HG03097 (cell line): Measurements from ENCODE around the gene FRMPD2.
"Not testable (repeated sequence)": the region's sequence is repeated elsewhere in the genome, so short reads cannot be mapped to it uniquely, and the experiment has no call there.

ENCODE experiments used
- ATAC-seq: cut with Tn5 transposase; IDR thresholded peaks from one replicate; pipeline ENCODE4 v1.9.1; 2021; ENCODE audit not compliant: unreplicated experiment, low FRiP score

FRMPD2 gene

DNA sequence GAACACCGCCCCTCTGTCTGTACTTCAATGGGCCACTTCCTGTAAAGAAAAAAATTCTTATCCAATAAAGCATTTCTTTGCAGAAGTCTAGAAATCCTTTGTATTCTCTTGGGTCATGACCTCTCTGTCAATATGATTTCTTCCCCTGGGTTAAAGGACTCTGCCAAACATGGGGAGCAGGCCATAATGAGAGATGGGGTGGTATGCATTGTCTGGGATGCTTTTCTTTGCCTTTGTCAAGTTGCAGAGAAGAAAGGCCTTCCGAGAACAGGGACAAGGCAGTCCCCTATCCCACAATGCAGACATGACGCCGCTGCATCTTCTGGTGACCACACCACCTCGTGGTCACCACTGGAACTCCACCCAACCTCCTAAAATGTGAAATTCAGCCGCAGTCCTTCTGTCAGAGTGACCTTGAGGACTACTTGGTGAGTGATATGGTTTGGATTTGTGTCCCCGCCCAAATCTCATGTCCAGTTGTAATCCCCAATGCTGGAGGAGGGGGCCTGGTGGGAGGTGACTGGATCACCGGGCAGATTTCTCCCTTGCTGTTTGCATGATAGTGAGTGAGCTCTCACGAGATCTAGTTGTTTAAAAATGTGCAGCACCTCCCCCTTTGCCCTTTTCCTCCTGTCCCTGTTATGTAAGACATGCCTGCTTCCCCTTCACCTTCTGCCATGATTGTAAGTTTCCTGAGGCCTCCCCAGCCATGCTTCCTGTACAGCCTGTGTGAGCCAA lies 15.2 kb upstream of the FRMPD2 start:
- ATAC-seq, result no peak

DNA sequence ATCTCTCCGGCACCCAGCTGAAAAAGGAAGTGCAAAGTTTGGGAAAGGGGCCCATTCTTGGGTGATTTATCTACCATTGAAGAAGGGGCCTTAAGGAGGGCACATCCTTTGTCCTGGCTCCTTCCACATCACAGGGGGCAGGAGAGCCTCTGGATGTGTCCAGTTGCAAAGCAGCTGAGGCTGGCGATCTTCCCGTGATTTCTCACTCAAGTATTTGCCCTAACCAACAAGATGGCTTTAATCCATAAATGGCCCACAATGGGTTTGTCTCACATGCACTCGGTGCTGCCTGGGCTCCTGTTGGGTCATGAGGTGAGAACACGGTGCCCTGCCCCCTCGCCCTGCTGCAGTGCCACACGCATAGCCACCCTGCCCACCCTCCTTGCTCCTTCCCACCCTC lies 14.2 kb upstream of the FRMPD2 start:
- no peak for ATAC-seq

DNA sequence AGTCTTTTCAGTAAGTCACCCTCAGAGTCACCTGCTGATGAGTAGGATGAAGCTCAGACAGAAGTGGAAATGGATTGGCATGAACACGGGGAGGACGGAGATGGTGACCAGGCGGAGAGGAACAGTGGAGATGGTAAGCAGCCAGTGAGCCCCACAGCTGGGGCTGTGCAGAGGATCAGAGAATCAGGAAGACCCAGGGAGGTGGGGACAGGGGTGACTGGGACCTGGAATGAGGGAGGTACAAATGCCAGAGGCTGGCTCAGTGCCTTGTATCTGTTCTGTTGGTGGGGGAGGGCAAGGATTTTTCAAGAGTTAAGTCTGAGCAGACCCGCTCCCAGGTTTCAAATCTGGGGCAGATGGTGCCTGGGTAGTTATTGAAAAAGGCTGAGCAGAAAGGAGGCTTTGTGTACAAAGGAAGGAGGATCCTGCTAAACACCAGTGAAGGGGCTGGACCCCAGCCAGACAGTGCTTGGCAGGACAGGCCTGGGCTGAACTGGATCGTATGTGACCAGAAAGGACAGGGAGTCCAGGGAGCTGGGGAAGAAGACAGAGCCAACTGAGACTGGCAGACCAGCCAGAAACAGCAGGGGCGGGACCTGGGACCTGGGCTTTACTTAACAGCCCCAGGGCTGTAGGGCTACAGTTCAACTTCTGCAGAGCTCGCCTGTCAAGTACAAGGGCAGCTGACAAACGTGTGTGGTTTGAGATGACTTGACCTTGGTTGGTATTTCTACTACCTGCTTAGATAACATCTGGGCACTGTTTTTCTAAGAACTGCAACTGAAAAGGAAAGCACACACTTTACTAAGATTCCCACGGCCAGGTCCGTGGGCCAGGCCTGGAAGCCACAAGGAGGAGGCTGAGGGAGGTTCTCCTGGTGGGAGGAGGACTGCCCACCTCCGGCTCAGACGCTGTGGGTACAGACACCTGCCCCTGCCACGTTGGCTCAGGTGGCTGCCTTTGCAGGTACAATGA lies 13.2 kb upstream of the FRMPD2 start:
- ATAC-seq, result no peak

DNA sequence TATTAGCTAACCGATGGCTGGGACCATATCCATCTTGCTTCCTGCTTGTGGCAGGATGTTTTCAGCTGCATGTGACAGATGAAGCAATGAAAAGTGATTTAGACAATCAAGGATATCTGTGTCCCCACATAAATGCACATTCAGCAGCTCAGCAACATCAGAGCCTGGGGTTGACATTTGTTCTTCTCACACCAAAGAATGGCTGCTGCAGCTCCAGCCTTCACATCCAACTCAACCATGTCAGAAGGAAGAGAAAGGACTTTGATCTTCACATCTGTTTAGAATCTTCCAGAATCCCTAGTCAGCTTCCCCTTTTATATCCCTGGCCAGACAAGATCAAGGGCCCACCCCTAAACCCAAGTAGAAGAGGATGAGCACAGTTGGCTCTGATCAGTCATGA lies 11.9 kb upstream of the FRMPD2 start:
- no peak for ATAC-seq

DNA sequence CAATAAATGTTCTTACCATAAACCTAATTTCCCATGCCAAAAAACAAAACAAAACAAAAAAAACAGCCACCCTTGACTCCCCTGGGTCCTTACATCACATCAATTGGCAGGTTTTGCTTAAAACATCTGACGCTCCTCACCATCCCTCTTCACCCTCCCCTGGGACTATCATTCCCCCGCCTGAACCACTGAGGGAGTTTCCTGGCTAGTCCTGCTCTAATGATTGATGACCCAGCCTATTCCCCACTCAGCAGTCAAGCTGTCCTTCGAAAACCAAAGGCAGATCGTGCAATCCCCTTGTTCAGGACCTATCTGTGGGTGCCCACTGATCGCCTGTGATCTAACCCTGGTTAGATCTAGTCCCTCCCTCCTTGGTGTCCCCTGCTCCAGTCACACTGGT lies 11.2 kb upstream of the FRMPD2 start:
- no peak for ATAC-seq

DNA sequence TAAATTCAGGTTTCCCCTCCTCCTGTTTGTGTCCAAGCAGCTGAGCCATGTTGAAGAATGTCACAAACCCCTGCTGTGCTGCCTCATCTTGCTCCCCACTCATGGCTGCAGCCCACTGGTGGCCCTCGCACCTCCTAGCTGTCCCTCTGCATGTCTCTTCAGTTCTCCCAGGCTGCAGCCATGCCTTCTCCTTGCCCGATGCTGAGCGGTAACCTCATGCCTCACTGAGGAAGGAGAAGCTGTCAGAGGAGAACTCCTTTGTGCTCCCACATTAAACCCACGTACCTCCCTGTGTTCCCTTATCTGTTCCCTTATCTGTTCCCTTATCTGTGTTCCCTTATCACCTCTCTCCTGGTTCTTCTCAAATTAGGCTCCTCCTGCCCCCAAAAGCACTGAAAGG lies 10.3 kb upstream of the FRMPD2 start:
- no peak for ATAC-seq

DNA sequence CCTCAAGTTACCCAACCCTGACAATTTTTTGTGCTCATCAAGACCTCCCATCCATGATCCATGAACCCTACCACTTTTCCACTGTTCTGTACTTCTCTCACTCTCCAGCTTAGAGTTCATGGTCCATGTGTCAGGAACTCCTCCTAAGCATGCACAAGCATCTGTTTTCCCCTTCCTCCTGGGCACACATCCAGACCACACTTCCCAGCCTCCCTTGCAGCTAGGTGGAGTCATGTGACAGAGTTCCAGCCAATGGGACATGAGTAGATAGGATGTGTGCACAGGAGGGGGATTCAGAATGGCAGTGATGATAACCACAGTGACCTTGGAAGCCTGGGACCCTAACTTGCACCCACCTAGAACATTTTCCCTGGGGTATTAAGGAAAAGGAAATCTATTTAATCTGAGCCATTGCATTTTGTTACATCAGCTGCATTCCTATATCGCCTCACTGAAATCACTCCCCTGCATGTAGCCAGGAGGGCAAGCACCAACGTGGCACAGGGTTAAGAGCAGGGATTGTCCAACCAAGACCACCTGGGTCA lies 9.6 kb upstream of the FRMPD2 start:
- no peak for ATAC-seq

DNA sequence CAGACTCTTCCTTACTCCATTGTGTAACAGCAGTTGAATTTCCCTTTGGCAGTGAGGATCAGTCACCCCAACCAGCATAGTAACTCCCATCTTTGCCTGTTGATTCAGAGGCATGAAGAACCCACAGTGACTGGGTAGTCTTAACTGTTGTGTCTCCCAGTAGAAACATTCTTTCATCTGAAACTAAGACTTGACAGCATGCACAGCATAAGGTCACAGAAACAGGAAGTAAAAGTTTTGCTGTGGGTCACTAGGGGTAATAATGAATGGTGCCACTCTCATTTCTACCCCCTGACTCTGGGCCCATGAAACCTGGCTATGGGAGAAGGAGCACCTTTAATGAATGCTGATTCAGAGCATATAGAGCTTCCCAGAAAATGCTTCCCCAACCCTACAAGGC lies 8.3 kb upstream of the FRMPD2 start:
- ATAC-seq, result peak; percentile 63

DNA sequence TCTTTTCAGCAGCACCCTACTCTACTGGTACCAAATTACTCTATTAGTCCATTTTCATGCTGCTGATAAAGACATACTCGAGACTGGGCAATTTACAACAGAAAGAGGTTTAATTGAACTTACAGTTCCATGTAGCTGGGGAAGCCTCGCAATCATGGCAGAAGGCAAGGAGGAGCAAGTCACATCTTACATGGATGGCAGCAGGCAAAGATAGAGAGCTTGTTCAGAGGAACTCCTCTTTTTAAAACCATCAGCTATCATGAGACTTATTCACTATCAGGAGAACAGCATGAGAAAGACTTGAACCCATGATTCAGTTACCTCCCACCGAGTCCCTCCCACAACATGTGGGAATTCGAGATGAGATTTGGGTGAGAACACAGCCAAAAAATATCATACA lies 7.2 kb upstream of the FRMPD2 start:
- not testable (repeated sequence) for ATAC-seq

DNA sequence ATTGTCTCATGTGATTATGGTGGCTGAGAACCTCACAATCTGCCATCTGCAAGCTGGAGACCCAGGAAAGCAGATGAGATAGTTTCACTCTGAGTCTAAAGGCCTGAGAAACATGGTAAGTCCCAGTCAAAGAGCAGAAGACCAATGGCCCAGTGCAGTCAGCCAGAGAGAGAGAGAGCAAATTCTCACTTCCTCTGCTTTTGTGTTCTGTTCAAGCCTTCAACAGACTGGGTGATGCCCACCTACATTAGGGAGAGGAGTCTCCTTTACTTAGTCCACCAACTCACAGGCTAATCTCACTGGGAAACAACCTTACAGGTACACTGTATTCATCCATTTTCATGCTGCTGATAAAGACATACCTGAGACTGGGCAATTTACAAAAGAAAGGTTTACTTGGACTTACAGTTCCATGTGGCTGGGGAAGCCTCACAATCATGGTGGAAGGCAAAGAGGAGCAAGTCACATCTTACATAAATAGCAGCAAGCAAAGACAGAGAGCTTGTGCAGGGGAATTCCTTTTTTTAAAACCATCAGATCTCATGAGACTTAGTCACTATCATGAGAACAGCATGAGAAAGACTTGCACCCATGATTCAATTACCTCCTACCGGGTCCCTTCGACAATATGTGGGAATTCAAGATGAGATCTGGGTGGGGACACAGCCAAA lies 4.7 kb upstream of the FRMPD2 start:
- ATAC-seq, result peak; percentile 74

DNA sequence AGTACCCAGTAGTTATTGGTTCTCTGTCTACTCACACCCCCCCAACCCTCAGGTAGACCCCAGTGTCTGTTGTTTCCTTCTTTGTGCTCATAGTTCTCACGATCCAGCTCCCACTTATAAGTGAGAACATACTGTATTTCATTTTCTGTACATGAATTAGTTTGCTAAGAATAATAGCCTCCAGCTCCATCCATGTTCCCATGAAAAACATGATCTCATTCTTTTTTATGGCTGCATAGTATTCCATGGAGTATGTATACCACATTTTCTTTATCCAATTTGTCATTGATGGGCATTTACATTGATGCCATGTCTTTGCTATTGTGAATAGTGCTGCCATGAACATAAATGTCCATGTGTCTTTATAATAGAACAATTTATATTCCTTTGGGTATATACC lies 2.6 kb upstream of the FRMPD2 start:
- ATAC-seq, result no peak

DNA sequence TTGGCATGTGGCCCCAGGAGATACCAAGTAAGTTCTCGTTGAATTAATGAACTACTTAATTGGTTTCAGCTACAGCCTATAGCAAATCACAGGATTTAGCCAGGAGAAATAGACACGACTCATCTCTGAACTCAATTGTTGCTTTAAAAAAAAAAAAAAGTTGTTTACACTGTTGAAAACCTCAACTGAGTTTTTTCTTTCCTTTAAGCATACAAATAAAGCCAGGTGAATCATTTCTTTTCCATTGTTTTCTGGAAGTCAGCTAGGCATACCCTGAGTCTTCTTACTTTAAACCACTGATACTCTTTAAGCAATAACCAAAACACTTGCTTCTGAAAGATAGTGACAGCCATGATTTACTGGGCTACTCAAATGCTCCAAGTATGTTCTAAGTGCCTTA lies 755 bp downstream of the FRMPD2 start:
- no peak for ATAC-seq

DNA sequence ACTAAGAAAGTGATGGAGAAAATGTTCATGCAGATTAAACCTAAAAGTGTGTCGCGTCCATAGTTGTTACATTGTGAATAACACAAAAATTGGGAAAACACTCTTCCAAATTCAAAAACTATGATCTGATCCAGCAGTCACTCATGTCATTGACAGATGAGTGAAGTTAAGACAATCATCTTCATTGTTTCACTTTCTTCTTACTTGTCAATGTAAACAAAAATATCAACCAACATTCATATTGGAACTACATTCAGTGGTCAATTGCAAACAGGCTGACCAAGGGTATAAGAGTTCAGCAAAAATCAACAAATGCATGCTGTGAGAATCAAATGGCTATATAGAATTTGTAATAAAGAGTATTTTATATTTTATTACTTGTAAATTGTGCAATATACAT lies 1.8 kb downstream of the FRMPD2 start:
- no peak for ATAC-seq

DNA sequence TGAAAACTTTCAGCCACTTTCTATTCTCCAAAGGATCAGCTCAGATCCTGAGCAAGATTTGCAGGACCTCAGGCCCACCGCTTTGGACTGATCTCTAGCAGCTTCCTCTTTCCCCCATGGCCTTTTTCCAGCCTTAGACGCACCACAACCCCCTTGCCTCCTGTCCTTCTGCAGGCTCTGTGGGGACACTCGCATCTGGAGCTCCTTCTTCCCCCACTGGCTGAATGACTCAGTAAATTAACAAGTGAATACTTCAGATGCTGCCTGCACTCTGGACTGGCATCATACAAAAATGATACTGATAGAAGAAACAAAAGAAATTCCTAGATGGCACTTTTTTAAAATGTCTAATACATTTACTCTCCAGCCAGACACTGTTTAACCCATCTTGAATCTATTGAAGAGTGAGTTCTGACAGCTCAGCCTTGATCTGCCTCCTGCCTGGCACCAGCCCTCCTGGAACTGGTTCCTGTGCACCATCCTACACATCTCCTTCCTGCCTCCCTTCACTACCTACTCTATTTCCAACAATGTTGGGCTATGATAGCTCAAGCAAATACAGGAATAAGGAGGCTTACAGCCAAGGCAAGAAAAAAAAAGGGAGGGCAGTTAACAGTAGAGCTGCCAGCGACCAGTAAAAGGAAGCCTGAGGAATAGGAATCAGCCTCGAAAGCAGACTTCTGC lies 3.3 kb downstream of the FRMPD2 start:
- no peak for ATAC-seq

DNA sequence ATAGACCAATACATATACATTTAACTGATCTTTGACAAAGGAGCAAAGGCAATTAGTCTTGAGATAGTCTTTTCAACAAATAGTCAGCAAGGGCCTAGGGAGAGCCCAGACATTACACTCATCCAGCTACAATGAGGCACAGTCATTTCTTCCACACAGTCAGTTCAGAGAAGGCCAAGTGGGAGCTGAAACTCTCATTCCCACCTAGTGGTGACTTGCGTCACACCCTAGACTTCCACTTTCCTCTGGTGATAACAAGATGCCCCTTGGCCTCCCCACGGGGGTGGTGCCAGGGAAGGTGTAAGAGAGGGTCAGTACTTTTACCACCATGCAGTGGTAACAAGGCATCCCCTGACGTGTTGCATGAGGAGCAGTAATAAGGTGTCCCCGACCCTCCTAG lies 8.0 kb downstream of the FRMPD2 start:
- no peak for ATAC-seq

DNA sequence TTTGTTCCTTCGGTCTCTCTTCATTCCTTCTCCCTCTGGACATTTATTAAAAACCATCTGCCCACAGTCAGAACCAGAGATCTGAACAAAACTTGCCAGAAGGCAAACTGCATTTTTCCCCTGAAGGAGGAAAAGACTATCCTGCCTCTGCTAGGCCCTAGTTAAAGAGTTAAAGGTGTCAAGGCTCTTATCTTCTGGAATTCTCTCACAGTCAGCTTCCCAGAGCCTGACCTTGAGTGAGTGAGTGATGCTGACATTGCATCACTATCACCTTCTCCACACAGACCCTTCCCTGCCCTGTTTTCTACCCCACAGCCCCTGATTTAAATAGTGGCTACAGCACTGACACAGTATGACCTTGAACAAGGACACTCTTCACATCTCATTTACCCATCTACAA lies 16.4 kb downstream of the FRMPD2 start:
- ATAC-seq, result no peak

DNA sequence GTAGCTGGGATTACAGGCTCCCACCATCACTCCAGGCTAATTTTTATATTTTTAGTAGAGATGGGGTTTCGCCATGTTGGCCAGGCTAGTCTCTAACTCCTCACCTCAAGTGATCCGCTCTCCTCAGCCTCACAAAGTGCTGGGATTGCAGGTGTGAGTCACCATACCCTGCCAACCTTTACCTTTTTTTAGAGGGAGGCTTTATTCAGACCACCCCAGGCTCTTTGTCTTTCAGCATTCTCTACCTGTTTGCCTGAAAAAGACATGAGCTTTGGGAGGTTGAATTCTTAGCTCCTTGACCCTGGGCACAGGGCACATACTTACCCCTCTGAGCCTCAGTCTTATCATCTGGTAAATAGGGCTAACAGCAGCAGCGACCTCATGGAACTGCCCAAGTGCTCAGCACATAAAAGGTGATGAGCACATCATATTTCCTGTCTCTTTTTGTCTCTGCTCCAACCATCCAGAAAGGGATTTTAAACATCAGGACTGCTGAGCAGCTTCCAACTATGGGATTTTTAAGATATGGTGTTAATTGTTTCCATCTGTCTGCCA lies 17.0 kb downstream of the FRMPD2 start:
- no peak for ATAC-seq

DNA sequence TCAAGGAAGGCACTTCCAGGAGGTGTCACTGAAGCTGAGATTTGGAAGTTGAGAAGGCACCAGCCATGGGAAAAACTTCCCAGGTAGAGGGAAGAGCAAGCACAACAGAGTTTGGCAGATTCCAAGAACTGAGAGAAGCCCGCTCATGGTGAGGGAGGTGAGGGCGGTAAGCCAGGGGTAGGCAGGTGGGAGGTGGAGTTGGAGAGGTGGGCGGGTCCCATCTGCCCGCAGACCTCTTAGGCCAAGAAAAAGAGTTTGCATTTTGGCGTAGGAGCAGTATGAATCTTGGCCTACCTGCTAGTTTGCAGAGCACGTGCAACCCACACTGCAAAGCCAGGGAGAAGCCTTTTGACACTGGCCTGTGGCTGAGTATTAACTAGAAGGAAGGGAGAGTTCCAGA lies 18.8 kb downstream of the FRMPD2 start:
- ATAC-seq, result no peak

DNA sequence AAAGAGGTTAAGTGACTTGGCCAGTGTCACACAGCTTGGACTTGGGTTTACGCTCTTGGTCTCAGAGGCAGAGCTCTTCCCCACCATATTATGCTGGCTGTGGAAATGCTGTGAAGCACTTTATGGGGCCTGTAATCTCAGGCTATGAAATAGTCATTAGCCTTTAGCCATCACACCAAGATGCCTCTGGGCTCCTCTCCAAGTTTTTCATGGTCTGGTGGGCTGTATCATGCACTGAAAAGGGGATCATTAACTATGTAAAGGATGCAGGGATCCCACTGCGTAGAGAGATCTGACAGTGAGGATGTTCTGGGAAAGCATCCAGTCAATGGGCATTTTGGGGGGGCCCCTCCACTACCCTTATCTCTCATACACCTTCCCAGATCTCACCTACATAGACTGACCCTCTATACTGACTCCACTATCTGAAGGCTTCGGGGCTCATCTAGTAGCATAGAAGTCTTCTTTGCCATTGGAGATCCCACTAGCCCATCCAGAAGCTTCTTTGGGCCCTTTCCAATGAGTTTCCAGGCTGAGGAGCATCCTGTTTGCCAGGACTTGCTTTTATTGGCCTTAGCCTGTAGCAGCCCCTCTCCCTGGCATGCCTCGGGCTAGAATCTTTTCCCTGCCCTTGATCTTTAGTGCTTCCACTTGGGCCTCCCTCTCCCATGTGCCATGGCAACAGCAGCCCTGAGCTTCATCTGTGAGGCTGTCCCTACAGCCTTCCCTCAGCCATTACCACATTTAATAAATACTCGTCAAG lies 19.6 kb downstream of the FRMPD2 start:
- ATAC-seq, result no peak
